ENCODE data around the gene DAZAP1.

Gene DAZAP1

DNA sequence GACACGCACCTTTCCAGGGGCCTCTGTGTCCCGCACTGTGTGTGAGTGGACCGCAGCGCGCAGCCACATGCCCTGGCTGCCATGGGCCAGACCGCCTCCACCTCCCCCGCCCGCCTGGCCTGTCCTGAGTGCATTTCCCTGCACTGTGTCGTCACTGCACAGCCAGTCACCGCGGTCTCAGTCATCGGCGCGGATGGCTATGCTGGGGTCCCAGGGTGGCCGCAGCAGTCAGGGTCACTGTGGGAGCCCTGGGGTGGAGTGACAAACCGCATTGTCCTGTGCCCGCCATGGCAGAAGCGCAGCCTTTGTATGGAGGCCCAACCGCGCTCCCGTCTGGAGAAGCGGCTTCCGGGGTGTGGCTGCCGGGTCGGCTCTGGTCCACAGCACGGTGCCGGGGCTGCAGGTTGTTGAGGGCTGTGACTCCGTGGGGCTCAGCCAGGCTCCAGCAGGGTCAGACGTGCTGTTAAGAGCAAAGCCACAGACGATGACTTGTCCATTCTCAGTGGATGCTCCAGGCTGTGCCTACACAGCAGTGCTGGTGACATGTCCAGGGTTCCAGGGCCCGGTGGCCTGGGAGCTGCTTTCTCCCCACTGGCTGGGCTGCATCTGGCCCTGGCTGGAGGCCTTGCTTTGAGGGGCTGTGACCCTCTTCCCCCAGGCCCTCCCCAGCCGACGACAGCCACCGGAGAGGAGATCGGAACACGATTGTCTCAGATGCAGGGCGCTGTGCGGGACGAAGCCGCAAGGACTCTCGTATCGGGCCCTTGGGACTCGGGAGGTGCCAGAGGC is 30.0 kb upstream of the DAZAP1 start:
- no peak for ATAC-seq

DNA sequence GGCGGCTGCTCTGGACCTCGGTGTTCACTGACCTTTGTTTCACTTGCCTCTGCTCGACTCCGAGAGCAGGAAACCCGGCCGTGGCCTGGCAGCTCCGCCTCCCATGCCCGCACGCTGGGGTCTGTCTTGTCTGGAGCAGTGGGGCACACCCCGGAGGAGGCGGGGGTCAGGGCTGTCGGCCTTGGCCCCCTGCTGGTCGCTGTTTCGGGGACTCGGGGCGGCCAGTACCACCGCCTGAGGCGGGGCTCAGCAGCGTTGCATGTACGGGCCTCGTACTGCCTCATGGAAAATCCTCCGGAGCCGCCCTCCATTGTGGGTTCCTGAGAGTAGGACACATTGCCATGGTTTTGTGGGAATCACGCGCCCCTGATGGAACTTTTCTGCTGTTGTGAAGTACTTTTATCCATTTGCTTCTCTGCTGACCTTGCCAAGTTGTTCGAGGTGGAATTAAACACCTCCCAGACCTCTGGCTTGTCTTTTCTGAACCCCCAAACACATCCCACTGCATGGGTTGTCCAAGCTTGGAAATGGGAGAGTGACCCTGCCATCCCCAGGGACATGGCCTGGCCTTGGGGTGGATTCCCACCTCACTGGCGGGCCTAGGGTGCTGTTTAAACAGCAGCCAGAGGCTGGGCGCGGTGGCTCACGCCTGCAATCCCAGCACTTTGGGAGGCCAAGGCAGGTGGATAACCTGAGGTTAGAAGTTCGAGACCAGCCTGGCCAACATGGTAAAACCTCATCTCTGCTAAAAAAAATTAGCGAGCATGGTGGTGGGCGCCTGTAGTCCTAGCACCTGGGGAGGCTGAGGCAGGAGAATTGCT is 29.2 kb upstream of the DAZAP1 start:
- ATAC-seq = no peak

DNA sequence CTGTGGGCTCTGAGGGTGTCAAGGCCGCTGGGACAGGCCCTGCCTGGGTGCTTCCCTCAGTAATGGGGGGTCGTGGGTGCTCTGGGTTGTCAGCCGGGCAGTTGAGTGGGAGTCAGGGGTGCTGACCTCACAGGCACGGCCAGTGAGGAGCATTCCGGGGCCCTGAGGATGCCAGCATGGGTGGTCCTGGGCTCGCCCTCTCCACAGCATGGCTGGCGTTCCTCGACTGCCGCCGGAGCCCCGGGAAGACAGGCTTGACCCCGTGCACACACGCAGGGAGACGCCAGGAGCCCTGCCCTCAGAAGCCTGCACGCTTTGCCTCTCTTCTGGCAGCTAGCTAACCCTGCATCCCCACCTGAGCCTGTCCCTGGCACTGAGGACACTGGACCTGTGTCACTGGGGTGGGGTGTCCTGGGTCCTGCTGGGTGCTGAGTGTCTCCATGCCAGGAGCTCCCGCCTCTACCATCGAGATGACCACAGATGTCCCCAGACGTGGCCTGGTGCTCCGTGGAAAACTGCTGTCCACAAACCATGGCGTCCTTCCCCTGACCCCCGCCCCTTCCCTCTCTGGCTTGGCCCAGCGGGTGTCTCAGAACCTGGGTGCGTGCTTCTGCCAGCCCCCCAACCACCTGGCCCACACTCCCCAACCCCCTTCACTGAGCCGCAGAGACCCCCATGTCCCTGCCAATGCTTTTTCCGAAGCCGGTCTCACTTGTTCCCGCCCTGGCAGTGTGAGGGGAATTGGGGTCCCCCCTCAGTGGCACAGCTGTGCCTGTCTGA is 28.1 kb upstream of the DAZAP1 start:
- ATAC-seq = no peak

DNA sequence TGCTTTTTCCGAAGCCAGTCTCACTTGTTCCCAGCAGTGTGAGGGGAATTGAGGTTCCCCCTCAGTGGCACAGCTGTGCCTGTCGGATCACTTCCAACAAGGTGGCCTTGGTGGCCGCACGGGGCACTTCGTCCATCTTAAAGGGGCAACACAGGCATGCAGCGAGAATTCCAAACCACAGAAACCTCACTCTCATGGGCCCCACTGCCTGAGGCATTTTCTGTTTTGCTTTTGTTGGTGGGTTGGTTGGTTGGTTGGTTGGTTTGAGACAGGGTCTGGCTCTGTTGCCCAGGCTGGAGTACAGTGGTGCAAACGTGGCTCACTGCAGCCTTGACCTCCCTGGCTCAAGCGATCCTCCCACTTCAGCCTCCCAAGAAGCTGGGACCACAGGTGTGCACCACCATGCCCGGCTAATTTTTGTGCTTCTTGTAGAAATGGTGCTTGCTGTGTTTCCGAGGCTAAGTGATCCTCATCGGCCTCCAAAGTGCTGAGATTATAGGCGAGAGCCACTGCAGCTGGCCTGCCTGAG is 27.4 kb upstream of the DAZAP1 start:
- ATAC-seq = no peak

DNA sequence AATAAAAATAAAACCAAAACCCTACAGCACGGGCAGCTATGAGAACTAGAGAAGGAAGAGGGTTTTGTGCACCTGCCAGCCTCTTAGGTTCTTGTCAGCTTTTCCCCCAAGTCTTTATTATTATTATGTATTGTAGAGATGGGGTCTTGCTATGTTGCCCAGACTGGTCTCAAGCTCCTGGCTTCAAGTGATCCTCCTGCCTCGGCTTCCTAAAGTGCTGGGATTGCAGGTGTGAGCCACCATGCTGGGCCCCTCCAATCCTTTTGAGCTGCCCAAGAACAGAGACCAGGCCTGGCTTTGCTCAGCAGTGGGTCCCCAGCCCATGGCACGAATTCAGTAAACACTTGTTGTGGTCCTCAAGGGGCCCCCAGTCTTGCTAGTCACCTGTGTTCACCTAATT is 25.1 kb upstream of the DAZAP1 start:
- ATAC-seq = no peak

DNA sequence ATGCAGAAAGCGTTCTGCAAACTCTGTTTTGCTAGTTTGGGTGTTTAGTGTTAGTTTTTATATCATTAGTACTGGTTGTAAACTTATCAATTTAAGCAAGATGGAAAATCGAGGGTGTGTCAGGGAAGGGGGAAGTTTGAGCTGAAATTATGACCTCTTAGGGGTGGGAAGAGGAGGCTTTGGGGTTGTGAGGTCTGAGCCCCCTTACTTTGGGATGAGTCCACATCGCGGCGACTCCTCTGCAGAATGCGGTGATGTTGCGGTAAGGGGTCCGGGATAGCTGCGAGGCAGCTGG is 24.4 kb upstream of the DAZAP1 start:
- ATAC-seq = no peak

DNA sequence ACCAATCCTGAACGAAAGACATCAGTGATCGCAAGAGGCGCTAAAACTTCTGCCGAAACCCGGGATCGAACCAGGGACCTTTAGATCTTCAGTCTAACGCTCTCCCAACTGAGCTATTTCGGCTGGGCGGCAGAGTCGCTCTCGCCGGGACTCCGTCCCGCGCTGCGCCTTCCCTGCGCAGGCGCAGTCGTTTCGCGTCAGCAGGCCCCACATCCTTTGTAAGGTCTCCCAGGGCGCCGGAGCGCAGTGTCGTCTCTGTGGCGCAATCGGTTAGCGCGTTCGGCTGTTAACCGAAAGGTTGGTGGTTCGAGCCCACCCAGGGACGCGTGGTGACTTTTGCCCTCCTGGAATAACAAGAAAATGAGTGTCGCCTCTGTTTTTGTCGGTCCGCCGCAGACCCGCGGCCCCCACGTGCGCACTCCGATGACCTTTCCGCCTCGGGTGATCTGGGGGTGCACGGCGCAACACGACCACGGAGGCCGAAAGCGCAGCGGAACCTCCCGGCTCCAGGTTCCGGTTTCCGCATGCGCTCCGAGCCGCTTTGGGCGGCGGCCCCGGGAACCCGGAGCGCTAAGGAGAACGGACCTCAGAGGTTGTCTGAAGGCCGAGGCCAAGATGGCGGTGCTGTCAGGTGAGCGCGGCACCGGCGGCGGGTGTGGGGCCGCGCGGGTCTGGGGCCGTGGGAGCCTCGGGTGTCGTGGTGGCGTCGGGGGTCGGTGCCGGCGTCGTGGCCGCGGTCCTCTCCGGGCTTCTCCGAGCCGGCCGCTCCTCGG is 23.9 kb upstream of the DAZAP1 start, which contains the start of gene NDUFS7:
Gene NDUFS7, plus strand, starts transcription at position 596 of the 773 bp plus-strand sequence. Its CDS starts 20 bp downstream, at position 616.
- peak; percentile 81 to 84 for ATAC-seq

DNA sequence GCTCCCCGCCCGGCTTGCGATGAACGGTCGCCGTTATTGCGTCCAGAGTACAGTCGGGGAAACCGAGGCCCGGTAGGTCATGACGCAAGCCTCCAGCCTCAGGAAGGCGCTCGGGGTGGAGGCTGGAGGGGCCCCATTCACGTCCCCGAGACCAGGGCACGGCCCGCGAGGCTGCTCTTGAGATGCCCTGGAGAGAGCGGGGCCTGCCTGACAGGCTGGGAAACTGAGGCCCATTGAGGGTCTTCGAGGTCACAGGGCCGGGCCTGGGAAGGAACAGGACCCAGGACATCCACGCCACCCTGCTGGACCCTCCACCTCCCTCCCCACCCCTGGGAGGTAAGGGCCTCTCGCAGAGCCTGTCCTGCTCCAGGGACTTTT is 23.3 kb upstream of the DAZAP1 start:
- no peak for ATAC-seq

DNA sequence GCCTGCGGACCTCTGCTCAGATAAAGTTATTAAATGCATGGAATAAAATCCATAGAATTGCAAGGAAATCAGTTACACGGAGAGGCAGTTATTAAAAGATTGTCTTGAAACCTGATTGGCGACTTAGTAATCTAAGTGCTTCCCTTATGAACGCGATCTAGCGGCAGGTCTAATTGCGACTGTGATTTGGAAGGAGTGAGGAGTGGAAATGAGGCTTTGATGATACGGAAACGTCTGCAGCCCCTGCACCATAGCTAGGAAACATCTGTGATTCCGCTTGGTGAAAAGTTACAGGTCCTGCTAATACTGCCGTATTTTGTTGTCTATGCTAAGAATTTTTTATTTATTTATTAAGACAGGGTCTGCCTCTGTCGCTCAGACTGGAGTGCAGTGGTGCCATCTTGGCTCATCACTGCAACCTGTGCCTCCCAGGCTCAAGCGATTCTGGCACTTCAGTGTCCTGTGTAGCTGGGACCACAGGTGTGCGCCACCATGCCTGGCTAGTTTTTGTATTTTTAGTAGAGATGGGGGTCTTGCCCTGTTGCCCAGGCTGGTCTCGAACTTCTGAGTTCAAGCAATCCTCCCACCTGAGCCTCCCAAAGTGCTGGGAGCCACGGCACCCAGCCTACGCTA is 22.8 kb upstream of the DAZAP1 start:
- no peak for ATAC-seq

DNA sequence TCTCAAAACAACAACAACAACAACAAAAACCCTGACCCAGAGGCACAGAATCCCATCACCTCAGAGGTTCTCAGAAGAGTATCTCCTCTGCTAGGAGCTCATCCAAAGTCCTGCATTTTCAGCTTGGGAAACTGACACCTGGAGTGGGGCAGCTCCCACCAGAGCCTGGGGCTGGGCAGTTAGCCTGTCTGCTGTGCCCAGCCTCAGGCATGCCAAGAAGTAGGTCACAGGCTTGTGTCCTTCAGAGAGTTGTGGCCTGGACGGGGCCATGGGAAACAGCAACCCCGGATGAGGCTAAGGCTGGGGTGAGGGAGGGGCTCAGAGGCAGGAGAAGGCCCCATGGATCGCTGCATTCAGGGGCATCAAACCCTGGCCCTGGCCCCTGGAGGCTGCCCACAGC is 21.6 kb upstream of the DAZAP1 start:
- ATAC-seq = no peak

DNA sequence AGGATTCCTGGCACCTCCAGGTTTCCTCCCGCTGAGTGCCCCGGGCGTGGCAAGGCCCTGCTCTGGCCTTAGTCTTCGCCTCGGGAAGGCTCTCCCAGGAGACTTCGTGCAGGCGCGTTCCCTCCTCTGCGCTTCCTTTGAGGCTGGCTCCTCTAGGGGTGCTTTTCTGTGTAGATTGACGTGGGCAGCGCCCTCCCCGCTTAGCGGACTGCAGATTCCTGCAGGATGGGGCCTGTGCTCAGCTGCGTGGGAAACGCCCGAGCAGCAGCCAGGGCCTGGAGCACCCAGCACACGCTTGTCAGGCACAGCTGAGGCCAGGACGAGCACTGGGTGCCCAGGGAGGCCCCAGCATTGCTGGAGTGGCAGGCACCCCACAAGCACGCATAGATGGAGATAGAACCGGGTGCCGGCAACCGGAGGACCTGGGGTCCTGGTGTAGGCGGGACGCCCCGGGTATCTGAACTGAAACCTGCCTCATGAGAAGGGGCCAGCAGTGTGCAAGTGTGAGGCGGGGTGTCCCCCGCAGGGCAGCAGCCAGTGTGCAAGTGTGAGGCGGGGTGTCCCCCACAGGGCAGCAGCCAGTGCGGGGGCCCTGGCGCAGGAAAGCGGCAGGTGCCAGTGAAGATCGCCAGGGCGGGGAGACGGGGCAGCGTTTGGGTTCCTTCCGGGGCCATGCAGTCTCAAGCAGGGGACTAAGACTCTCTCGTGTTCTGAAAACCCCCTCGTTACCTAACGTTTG is 20.3 kb upstream of the DAZAP1 start:
- no peak for ATAC-seq

DNA sequence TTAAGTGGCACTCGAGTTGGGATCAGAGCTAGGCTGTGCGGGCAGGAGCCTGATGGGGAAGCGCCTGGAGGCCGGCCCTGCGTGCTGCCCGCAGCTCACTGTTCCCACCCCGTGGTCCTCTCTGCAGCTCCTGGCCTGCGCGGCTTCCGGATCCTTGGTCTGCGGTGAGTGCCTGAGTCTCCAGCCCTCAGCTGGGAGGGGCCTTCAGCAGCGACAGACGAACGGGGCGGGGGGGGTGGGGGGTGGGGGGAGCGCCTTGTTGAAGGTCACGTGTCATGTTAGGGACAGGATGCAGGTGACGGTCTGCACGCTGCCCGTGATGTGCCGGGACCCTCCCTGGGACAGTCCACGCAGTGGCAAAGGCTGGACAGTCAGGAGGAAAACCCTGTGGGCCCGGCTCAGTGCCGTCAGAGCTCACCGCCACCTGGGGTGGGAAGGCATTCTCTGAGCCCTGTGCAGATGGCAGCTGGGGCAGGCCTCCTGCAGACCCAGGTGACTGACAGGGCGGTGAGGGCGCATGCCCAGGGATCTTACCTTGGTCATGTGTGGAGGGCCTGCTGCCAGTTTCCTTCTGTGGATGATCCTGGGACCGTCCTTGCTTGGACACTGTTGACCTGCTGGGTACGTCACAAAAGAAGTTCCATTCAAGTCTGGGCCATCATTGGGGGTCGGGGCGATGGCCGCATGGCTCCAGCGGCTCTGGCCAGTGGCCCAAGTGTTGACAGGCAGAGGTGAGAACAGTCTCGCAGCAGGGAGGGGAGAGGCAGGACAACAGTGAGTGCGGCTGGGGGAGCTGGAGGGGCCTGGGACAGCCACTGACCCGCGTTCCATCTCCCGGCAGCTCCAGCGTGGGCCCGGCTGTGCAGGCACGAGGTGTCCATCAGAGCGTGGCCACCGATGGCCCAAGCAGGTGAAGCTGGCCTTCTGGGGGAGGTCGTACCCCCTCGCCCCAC is 19.4 kb upstream of the DAZAP1 start:
- no peak for ATAC-seq

DNA sequence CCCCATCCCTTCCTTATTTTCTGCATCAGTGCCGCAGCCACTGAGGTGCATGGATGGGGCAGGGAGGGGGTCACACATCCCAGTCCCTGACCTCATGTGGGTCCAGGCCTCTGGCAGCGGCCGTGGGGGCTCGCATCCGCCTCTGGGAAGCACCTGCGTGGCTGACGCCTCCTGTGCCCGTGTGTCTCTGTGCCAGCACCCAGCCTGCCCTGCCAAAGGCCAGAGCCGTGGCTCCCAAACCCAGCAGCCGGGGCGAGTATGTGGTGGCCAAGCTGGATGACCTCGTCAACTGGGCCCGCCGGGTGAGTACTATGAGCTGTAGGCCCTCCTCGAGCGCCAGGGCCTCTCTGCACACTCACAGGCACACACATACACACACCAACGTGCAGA is 18.8 kb upstream of the DAZAP1 start:
- no peak for ATAC-seq

DNA sequence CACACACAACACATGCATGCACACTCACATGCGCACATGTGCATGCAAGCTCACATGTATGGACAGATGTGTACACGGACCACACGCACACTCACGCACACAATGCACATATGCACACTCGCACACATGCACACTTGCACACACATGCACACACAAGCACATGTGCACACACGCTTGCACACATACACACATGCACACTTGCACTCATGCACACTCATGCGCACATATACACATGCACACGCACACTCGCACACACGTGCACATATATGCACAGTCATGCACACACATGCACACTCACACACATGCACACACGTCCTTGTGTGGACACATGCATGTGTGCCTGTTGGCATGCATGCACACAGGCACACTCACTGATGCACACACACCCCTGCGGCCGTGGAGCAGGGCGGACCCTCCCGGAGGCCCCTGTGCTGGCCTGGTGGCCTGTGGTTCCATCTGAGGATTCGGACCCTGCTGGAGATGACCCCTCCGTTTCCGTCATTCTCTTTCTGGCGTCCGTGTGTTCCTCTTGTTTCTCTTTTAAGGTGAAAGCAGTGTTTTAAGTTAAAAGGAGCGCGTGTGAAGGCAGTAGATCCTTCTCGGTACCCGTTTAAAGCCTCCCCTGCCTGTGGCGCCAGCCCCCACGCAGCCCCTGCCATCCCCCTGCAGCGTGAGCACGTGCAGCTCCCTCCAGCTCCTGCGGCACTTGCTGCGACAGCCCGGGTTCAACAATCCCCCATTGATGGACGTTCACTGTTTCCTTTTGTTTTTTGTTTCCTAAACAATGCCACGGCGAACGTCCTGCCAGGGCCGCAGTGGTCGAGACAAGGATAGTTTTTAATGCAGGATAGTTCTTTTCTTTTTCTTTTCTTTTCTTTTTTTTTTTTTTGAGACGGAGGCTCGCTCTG is 18.1 kb upstream of the DAZAP1 start:
- no peak for ATAC-seq

DNA sequence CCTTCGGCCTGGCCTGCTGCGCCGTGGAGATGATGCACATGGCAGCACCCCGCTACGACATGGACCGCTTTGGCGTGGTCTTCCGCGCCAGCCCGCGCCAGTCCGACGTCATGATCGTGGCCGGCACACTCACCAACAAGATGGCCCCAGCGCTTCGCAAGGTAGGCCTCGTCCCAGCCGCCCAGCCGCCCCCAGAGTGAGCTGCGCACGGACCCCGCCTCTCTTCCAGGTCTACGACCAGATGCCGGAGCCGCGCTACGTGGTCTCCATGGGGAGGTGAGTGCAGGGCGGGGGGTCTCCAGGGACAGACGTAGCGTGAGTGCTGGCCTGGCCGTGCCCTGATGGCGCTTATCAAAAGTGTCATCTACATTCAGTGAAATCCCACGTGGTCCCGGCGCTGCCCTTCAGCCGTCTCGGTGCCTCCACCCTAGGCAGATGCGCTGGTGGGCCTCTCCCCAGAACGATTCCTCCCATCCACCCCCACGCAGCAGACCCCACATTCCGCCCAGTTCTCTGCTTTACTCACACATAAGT is 16.4 kb upstream of the DAZAP1 start:
- no peak for ATAC-seq

DNA sequence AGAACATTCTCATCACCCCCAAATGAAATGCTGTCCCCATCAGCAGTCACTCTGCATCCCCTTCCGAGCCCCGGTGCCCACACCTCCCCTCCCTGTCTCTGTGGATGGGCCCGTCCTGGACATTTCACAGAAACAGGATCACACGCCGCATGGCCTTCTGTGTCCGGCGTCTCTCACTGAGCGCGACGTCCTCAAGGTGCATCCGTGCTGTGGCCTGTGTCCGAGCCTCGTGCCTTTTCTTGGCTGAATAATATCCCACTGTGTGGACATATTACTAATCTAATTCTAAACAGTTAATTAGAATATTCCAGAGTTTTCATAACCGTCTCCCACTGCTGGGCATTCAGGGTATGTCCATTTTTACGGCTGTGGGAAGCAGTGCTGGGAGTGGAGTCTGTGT is 15.0 kb upstream of the DAZAP1 start:
- no peak for ATAC-seq

DNA sequence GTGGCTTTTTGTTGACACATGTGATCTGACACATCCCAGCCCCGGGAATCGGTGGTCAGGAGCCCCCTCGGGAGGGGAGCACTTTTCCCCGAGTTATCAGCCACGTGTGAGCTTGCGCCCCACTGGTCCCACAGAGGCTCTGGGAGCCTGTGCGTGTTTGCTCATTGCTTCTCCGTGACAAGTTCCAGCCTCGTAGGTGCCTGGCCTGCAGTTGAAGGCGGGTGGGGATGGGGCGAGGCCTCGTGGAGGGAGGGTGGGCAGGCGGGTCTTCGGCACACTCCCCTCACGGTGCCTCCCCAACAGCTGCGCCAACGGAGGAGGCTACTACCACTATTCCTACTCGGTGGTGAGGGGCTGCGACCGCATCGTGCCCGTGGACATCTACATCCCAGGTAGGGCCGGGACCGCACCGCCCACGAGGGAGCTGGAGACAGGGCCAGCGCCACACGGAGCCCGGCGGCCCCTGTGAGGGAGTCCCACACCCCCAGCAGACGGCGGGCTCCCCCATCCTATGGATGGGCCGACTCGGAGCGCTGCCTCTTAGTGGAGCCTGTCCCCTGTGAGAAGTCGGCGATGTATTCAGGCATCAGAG is 14.4 kb upstream of the DAZAP1 start:
- ATAC-seq = no peak

DNA sequence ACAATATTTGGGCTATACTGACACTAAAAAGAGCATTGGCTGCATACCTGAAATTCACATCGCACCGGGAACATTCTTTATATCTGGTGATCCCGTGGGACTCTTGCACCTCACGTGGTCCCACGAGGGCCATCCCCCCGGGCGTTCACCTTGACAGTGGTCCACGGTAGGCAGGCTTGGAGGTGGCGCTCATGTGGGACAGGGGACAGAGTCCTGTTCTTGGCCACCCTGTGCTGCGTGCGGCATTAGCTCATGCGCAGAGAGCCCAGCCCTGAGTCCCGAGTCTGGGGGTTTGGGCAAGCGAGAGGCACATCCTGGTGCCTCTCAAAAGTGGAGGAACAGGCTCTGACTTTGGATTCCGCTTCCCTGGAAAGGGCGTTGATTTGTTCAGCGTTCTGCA is 13.5 kb upstream of the DAZAP1 start:
- no peak for ATAC-seq

Data from activated CD4-positive, CD25-positive, alpha-beta regulatory T cell treated with anti-CD3 and anti-CD28 coated beads, Interleukin-2, amount 50 U/mL, for 24 hours (primary cell).